Measurements from ENCODE around the gene MFGE8.
"Not testable (repeated sequence)": the region's sequence is repeated elsewhere in the genome, so short reads cannot be mapped to it uniquely, and the experiment has no call there.

Gene MFGE8, protein sequence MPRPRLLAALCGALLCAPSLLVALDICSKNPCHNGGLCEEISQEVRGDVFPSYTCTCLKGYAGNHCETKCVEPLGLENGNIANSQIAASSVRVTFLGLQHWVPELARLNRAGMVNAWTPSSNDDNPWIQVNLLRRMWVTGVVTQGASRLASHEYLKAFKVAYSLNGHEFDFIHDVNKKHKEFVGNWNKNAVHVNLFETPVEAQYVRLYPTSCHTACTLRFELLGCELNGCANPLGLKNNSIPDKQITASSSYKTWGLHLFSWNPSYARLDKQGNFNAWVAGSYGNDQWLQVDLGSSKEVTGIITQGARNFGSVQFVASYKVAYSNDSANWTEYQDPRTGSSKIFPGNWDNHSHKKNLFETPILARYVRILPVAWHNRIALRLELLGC

GRCh38 chr15:88913017-88913849, at the start of gene MFGE8:
MFGE8 (minus strand) TSS chr15:88913379; CDS start chr15:88913319, 60 bp downstream.
- peak; percentile 61 for DNase-seq (ENCODE audit: low spot score)

GRCh38 chr15:88959445-88959844, 46.3 kb upstream of the MFGE8 start:
- DNase-seq (ENCODE audit: low spot score): no peak

GRCh38 chr15:88956906-88957305, 43.7 kb upstream of the MFGE8 start:
- DNase-seq (ENCODE audit: low spot score): no peak

GRCh38 chr15:88956263-88956662, 43.1 kb upstream of the MFGE8 start:
- DNase-seq (ENCODE audit: low spot score): no peak

DNA sequence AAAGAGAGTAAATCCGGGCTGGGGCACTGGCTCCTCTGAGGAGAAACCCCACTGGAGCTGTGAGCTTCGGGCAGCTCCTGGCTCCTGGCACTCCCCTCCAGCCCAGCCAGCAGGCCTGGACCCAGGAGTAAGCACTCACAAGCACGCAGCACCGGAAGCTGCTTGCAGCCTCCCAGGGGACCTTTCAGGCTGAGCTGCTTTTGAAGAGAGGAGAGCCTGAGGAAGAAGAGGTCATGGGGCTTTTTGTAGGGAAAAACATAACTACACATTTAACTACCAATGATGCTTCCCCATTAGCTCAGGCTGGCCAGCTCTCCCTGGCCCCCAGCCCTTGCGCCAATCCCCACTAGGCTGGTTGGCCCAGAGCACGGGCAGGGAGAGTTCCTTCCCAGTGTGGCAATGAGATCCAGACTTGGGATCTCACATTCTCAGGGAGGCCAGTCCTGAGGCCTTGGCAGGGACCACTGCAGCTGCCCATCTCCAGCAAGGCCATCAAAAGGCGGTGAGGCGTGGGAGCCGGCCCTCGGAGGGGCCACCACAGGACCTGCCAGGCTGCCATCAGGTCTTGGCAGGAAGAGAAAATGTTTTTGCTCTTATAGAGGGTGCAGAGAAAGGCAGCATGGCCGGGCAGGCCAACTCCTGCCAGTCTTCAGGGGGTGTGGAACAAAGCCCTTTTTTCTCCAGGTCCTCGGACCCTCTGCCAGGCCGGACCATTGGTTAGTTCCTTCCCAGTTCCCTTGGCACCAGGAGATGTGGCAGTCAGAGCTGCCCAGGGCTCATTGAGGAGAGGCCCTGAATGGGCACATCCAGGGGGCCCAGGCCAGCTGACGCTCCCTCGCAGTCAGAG, 41.5 kb upstream of the MFGE8 start:
- no peak for DNase-seq (ENCODE audit: low spot score)

DNA sequence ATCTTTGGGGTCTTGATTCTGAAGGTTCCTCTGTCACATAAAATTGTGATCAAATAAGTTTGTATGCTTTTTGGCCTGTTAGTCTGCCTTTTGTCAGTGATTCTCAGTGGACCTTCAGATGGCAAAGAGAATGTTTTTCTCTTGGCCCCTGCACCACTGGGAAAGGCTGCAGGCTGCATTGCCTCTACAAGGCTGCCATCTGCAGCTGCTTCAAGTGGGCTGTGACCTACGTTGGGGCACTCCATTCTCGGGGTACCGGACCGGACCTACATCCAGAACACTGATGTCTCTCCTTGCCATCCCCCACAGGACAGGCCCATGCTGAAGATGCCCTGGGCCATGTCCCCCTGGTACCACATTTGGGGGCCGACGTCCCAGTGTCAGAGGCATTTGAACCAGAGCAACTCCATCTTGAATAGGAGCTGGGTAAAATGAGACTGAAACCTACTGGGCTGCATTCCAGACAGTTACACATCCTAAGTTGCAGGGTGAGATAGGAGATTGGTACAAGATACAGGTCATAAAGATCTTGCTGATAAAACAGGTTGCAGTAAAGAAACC, 37.5 kb upstream of the MFGE8 start:
- no peak for DNase-seq (ENCODE audit: low spot score)

GRCh38 chr15:88949734-88950400, 36.7 kb upstream of the MFGE8 start:
- DNase-seq (ENCODE audit: low spot score): no peak

GRCh38 chr15:88940110-88940675, 27.0 kb upstream of the MFGE8 start:
- no peak for DNase-seq (ENCODE audit: low spot score)

GRCh38 chr15:88939486-88939806, 26.3 kb upstream of the MFGE8 start:
- DNase-seq (ENCODE audit: low spot score): no peak

- DNase-seq (ENCODE audit: low spot score): no peak
Measured at GRCh38 chr15:88938802-88939485, 25.8 kb upstream of the MFGE8 start.

DNA sequence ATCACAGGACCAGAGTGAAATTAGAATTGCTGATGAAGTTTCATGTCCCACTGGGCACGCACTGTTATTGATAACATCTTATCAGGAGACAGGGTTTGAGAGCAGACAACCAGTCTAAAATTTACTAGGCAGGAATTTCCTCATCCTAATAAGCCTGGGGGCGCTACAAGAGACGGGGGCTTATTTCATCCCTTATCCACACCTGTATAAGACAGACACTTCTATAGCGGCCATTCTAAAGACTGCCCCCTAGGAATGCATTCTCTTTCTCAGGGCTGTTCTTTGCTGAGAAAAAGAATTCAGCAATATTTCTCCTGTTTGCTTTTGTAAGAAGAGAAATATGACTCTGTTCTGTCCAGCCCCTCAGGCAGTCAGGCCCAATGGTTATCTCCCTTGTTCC, 21.3 kb upstream of the MFGE8 start:
- DNase-seq (ENCODE audit: low spot score): not testable (repeated sequence)

DNA sequence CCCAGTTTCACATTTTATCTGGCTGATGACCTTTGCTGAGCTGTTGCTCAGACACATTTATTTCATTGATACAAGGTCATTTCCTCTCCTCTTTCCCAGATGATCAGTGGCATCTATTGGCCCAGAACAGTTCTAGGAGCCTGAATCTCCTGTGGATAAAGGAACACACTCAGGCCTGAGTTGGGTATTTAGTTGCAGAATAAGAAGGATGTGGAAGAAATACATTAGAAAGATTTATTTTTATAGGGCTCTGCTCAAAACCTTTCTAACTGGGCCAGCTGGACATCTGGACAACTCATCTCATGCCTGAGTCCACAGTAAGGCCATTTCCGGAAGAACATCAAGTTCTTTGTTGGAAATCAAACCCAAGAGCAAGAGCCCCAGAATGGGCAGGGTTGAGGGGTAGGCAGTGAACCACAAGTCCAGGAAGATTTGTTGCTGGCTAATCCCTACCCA, 19.7 kb upstream of the MFGE8 start:
- DNase-seq (ENCODE audit: low spot score): no peak

- no peak for DNase-seq (ENCODE audit: low spot score)
Measured at GRCh38 chr15:88932271-88932874, 19.2 kb upstream of the MFGE8 start.

DNA sequence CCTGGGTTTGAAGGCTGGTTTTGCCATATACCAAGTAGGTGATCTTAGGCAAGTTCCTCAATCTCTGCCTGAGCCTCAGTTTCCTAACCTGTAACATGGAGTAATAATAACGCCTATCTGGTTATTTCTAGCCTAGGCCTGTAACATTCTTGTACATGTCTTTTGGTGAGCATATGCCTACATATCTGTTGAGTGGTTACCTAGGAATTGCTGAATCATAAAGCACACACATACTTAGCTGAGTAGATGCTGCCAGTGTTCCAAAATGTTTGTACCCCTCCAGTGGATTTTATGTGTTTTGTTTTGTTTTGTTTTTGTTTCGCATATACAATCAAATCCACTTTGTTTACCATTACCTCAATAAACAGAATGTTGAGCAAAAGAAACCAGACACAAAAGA, 17.4 kb upstream of the MFGE8 start:
- no peak for DNase-seq (ENCODE audit: low spot score)

DNA sequence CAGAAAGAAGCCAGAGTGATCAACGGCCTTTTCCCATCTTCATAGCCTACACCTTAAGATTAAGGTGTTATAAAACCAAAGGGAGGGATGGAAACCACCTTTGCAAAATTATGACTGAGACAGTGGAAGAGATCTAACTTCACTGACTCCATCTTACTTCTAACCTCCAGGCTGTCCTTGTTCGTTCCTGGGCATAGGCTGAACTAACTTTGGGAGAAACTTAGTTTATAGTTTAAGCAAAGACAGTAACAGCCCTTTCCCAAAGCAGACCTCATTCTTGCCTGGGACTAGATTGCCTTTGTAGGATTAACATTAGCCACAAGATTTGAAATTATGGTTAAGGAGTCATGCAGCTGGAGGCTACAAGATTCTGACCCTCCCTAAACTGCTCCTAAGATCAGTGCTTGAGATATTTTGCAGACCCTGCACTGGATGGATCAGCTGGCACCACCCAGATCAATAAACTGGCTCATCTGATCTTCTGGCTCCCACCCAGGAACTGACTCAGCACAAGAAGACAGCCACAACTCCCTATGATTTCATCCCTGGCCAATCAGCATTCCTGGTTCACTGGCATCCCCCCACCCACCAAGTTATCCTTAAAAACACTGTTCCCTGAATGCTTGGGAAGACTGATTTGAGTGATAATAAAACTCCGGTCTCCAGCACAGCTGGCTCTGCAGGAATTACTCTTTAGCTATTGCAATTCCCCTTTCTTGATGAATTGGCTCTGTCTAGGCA, 16.3 kb upstream of the MFGE8 start:
- not testable (repeated sequence) for DNase-seq (ENCODE audit: low spot score)

- DNase-seq (ENCODE audit: low spot score): not testable (repeated sequence)
Measured at GRCh38 chr15:88928192-88928591, 15.0 kb upstream of the MFGE8 start.

- not testable (repeated sequence) for DNase-seq (ENCODE audit: low spot score)
Measured at GRCh38 chr15:88925648-88926047, 12.5 kb upstream of the MFGE8 start.

- DNase-seq (ENCODE audit: low spot score): not testable (repeated sequence)
Measured at GRCh38 chr15:88920892-88921435, 7.8 kb upstream of the MFGE8 start.
